C4-2B (cell line): ENCODE data around the gene C8G.

Source experiments
- CTCF ChIP-seq: fragments of 450-650 bp; conservative IDR thresholded peaks from 2 replicates; pipeline ENCODE4 v1.5.1; 2017; ENCODE audit warnings: mild to moderate bottlenecking
- ZFX ChIP-seq: fragments of 450-650 bp; IDR thresholded peaks from 2 replicates; pipeline ENCODE4 v1.6.1; 2017

GRCh38 chr9:136940526-136941230 lies 4.4 kb upstream of the C8G start:
- TF ChIP-seq CTCF (no peak), ZFX (no peak)
